Osteoblast (primary cell): Measurements from ENCODE around the gene PRSS38. TPM values are rescaled to one million over a fixed set of nuclear protein-coding genes. Genes with fewer than 3 reads are reported as not detected.

Experiments used
- DNase-seq: peaks from one replicate; pipeline ENCODE4 v3.0.0; 2011; ENCODE audit warnings: low spot score, mixed read lengths; ENCODE audit not compliant: insufficient read length; ENCODE audit errors: missing footprints
- H2AFZ ChIP-seq: 2 replicates; pipeline ENCODE4 v1.6.0; 2011; ENCODE audit warnings: mild to moderate bottlenecking, low read length
- H3K27ac ChIP-seq: 2 replicates; pipeline ENCODE4 v1.5.1; 2011; ENCODE audit warnings: mild to moderate bottlenecking, low read depth, low read length, moderate library complexity
- H3K27me3 ChIP-seq: 2 replicates; pipeline ENCODE4 v1.6.0; 2012; ENCODE audit warnings: mild to moderate bottlenecking, control low read depth, inconsistent platforms, low read length, moderate library complexity; ENCODE audit not compliant: insufficient read depth
- H3K36me3 ChIP-seq: 2 replicates; pipeline ENCODE4 v1.5.1; 2011; ENCODE audit warnings: mild to moderate bottlenecking, low read length, control low read depth, moderate library complexity; ENCODE audit not compliant: insufficient read depth
- H3K4me1 ChIP-seq: 2 replicates; pipeline ENCODE4 v1.5.1; 2011; ENCODE audit warnings: mild to moderate bottlenecking, low read length, control low read depth, moderate library complexity; ENCODE audit not compliant: insufficient read depth
- H3K4me2 ChIP-seq: 2 replicates; pipeline ENCODE4 v1.6.0; 2011; ENCODE audit warnings: mild to moderate bottlenecking, low read length; ENCODE audit not compliant: insufficient read depth
- H3K4me3 ChIP-seq: fragments of 200-600 bp; sonication (generic); 3 replicates; pipeline ENCODE4 v1.5.1; 2012; ENCODE audit warnings: mild to moderate bottlenecking, low read length, inconsistent platforms; ENCODE audit not compliant: insufficient read depth
- H3K79me2 ChIP-seq: 2 replicates; pipeline ENCODE4 v1.6.0; 2012; ENCODE audit warnings: mild to moderate bottlenecking, low read length, control low read depth, inconsistent platforms; ENCODE audit not compliant: insufficient read depth
- H3K9me3 ChIP-seq: 2 replicates; pipeline ENCODE4 v1.5.1; 2011; ENCODE audit warnings: low read depth, low read length, control low read depth
- H4K20me1 ChIP-seq: 2 replicates; pipeline ENCODE4 v1.6.0; 2012; ENCODE audit warnings: mild to moderate bottlenecking, low read length, control low read depth; ENCODE audit not compliant: insufficient read depth
- total RNA-seq: library from RNA; depleted of rRNA; stranded (reverse); fragments of >200 nt; gene quantifications from 2 replicates; pipeline ENCODE4 v1.2.3, GENCODE V29; 2012
- TF ChIP-seq, protein P1 (sequence below): IDR thresholded peaks from 2 replicates; pipeline ENCODE4 v1.5.1; 2011; ENCODE audit warnings: mild to moderate bottlenecking, low read depth, low read length, moderate library complexity; ENCODE audit errors: extremely low read depth

PRSS38 gene
- total RNA-seq, 1 donor = not detected

DNA sequence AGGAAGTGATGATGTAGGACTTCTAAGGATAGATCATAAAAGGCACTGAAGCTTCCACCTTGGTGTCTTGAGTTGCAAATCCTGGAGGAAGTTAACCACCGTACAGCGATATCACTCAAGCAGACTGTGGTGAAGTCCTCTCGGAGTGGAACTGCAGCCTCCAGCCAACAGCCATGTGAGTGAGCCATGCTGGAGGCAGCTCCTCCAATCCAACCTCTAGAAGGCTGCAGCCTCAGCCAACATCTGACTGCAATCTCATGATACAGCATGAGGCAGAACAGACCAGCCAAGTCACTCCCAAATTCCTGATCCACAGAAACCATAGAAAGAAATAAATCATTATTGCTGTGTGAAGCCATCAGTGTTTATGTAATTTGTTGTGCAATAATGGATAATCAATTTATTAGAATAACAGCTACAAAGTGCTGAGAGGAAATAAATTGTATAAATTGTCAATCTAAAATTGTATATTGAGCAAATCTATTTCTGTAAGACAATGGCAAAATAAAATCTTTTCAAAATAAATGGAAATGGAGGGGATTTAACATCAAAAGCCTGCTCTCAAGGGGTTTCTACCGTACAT lies 65.0 kb downstream of the PRSS38 start:
- DNase-seq = peak; percentile 65
- Histone ChIP-seq H3K27ac (no peak overlapping the region), H3K9me3 (no peaks in the 10 kb centered on the region), H2AFZ (no peak overlapping the region), H3K4me2 (no peak overlapping the region), H3K4me3 (no peak overlapping the region), H3K79me2 (no peaks in the 10 kb centered on the region), H3K27me3 (no peaks in the 10 kb centered on the region), H4K20me1 (no peaks in the 10 kb centered on the region), H3K36me3 (no peaks in the 10 kb centered on the region), H3K4me1 (no peaks in the 10 kb centered on the region)
- TF ChIP-seq, protein P1, sequence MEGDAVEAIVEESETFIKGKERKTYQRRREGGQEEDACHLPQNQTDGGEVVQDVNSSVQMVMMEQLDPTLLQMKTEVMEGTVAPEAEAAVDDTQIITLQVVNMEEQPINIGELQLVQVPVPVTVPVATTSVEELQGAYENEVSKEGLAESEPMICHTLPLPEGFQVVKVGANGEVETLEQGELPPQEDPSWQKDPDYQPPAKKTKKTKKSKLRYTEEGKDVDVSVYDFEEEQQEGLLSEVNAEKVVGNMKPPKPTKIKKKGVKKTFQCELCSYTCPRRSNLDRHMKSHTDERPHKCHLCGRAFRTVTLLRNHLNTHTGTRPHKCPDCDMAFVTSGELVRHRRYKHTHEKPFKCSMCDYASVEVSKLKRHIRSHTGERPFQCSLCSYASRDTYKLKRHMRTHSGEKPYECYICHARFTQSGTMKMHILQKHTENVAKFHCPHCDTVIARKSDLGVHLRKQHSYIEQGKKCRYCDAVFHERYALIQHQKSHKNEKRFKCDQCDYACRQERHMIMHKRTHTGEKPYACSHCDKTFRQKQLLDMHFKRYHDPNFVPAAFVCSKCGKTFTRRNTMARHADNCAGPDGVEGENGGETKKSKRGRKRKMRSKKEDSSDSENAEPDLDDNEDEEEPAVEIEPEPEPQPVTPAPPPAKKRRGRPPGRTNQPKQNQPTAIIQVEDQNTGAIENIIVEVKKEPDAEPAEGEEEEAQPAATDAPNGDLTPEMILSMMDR = no peak

DNA sequence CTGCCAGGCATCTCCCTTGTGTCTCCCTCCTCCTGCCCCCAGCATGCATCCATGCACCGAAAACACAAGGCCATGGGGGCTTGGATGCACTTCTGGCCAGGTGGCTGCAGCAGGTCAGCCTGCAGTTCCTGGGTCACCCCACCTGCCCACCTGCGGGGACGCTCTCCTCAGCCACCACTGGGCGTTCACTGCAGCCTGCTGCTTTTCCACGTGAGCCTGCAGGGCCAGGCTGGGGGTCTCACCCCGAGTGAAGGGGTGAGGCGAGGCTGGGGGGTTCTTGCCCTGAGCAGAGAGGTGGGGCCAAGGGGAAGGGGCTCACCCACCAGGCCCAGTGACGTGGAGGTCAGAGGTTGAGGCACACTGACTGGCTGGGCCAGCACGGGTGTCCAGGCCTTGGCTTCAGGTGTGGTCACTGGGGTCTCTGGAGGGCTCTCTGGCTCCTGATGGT lies 67.6 kb downstream of the PRSS38 start:
- H3K9me3 ChIP-seq = no peaks in the 10 kb centered on the region
- DNase-seq = no peak
- H4K20me1 ChIP-seq = no peaks in the 10 kb centered on the region
- TF ChIP-seq, protein P1 = no peak
- no peak overlapping the region for H3K27ac ChIP-seq
- no peak overlapping the region for H3K4me3 ChIP-seq
- H3K4me2 ChIP-seq = no peak overlapping the region
- H3K4me1 ChIP-seq = no peaks in the 10 kb centered on the region
- no peaks in the 10 kb centered on the region for H3K27me3 ChIP-seq
- no peak overlapping the region for H2AFZ ChIP-seq
- no peaks in the 10 kb centered on the region for H3K36me3 ChIP-seq
- H3K79me2 ChIP-seq = no peaks in the 10 kb centered on the region

DNA sequence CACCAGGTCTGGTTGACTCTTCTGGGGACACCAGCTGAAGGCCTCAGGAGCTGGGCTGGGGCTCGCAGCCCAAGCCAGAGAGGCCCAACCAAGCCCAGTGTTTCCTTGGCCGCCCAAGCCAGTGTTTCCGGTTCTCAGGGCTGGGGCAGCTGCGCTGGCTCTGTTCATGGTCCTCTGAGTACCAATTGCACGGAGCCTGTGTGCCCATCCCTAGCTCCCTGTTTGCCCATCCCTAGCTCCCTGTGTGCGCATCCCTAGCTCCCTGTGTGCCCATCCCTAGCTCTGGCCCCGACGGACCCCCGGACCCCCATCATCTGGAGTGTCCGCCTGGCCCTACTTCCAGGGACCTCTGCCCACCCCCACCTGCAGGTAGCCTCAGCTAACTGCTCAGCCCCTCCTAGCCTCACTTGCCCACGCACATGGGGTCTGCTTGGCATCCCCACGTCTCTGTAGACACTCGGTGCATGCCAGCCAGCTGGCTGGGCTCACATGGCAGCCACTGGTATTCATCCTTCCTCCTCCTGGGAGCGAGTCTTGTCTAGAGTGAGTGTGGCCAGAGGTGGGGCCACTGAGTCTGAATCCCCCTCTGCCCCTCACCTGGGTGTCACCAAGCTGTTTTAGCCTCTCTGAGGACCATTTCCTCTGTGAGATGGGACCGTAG lies 68.3 kb downstream of the PRSS38 start:
- no peak overlapping the region for H3K4me2 ChIP-seq
- no peaks in the 10 kb centered on the region for H3K36me3 ChIP-seq
- no peaks in the 10 kb centered on the region for H3K27me3 ChIP-seq
- H3K79me2 ChIP-seq = no peaks in the 10 kb centered on the region
- peak; percentile 80 for DNase-seq
- no peaks in the 10 kb centered on the region for H3K4me1 ChIP-seq
- no peak overlapping the region for H2AFZ ChIP-seq
- H3K4me3 ChIP-seq = no peak overlapping the region
- no peaks in the 10 kb centered on the region for H3K9me3 ChIP-seq
- H3K27ac ChIP-seq = no peak overlapping the region
- TF ChIP-seq, protein P1 = no peak
- H4K20me1 ChIP-seq = no peaks in the 10 kb centered on the region

DNA sequence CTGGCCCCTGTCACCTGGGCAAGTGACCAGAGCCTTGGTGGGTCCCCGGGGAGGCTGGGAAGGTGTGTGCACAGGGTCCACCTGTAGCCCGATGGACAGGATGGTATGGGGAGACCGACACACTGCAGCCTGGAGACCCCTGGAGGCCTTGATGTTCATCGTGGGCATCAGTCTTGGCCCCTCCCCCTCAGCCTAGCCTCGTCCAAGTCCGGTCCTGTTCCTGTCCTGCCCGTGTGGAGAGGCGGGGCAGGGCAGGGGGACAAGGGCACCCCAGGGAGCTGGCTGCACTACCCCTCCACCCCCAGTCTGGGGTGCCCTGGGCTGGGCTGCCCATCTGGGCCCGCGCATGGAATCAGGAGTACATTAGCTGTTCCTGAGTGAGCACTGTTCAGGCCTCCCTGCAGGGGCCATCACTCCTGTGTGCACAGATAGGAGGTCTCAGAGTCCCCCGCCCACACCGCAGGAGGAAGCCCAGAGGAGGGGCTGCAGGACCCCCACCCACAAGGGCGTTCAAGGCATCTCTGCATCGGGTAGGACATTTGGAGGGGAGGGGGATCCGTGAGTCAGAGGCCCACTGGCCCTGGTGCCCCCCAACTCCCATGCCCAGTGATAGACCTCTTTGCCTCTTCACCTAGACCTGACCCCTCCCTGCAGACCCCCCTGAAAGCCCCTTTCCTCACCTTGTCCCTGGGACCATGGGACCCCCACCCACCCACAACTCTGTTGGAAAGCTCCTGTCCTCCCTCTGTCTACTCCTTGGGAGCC lies 69.1 kb downstream of the PRSS38 start:
- TF ChIP-seq, protein P1 = no peak
- Histone ChIP-seq H4K20me1 (no peaks in the 10 kb centered on the region), H3K4me2 (no peak overlapping the region), H2AFZ (no peak overlapping the region), H3K27me3 (no peaks in the 10 kb centered on the region), H3K27ac (no peak overlapping the region), H3K36me3 (no peaks in the 10 kb centered on the region), H3K79me2 (no peaks in the 10 kb centered on the region), H3K9me3 (no peaks in the 10 kb centered on the region), H3K4me3 (no peak overlapping the region), H3K4me1 (no peaks in the 10 kb centered on the region)
- DNase-seq = peak; percentile 67
